HG03469 (cell line): ENCODE measurements around the gene CSTB.

ENCODE experiments used
- ATAC-seq: cut with Tn5 transposase; IDR thresholded peaks from one replicate; pipeline ENCODE4 v1.9.1; 2021; ENCODE audit warnings: mild to moderate bottlenecking, moderate library complexity, moderate number of reproducible peaks; ENCODE audit not compliant: unreplicated experiment

The CSTB gene

GRCh38 chr21:43793243-43793642 lies 17.1 kb upstream of the CSTB start:
- ATAC-seq = no peak

- ATAC-seq = no peak
These were observed 16.3 kb upstream of the CSTB start for GRCh38 chr21:43792406-43792805.

- no peak for ATAC-seq
These were observed 14.0 kb upstream of the CSTB start for GRCh38 chr21:43790010-43790524.

- ATAC-seq = peak; percentile 63
These were observed 13.3 kb upstream of the CSTB start, which contains the start of gene RRP1 for GRCh38 chr21:43789276-43790009. RRP1 (plus strand) TSS chr21:43789577; CDS start chr21:43789630, 53 bp downstream.

GRCh38 chr21:43786807-43787440 lies 10.8 kb upstream of the CSTB start:
- ATAC-seq = no peak

GRCh38 chr21:43786300-43786806 lies 10.2 kb upstream of the CSTB start:
- no peak for ATAC-seq

GRCh38 chr21:43785134-43785533 lies 9.0 kb upstream of the CSTB start:
- no peak for ATAC-seq

GRCh38 chr21:43783098-43783700 lies 7.1 kb upstream of the CSTB start:
- no peak for ATAC-seq

- ATAC-seq = no peak
These were observed 6.5 kb upstream of the CSTB start for GRCh38 chr21:43782431-43783097.

GRCh38 chr21:43781846-43782245 lies 5.7 kb upstream of the CSTB start:
- ATAC-seq = no peak

- ATAC-seq = no peak
These were observed 3.6 kb upstream of the CSTB start for GRCh38 chr21:43779660-43780059.

GRCh38 chr21:43778469-43779335 lies 2.6 kb upstream of the CSTB start:
- ATAC-seq = no peak

- no peak for ATAC-seq
These were observed 1.8 kb upstream of the CSTB start for GRCh38 chr21:43777953-43778352.

- no peak for ATAC-seq
These were observed 918 bp downstream of the CSTB start for GRCh38 chr21:43775190-43775589.

GRCh38 chr21:43774163-43774562 lies 1.9 kb downstream of the CSTB start:
- no peak for ATAC-seq

GRCh38 chr21:43772425-43772821 lies 3.7 kb downstream of the CSTB start:
- no peak for ATAC-seq

- ATAC-seq = no peak
These were observed 4.2 kb downstream of the CSTB start for GRCh38 chr21:43771698-43772424.

GRCh38 chr21:43771199-43771675 lies 4.9 kb downstream of the CSTB start:
- ATAC-seq = no peak

GRCh38 chr21:43770066-43770655 lies 5.9 kb downstream of the CSTB start:
- no peak for ATAC-seq
